Stimulated activated CD8-positive, alpha-beta memory T cell treated with anti-CD3 and anti-CD28 coated beads, Interleukin-12 subunit alpha, Interleukin-12 subunit beta, amount 100 ng/mL, for 24 hours (primary cell): Measurements from ENCODE around the gene ADAMTS17.

Experiments used
- DNase-seq: peaks from one replicate; pipeline ENCODE4 v3.0.0-alpha.2; 2020; ENCODE audit errors: extremely low read depth

The ADAMTS17 gene

GRCh38 chr15:100112061-100112420, 229.7 kb downstream of the ADAMTS17 start:
- DNase-seq = no peak

- DNase-seq = no peak
Observed at GRCh38 chr15:100111125-100112060, 230.4 kb downstream of the ADAMTS17 start.

GRCh38 chr15:100109486-100110035, 232.2 kb downstream of the ADAMTS17 start:
- no peak for DNase-seq

- DNase-seq = no peak
Observed at GRCh38 chr15:100108846-100109245, 232.9 kb downstream of the ADAMTS17 start.

GRCh38 chr15:100108346-100108745, 233.4 kb downstream of the ADAMTS17 start:
- DNase-seq = no peak

- no peak for DNase-seq
Observed at GRCh38 chr15:100107606-100108225, 234.1 kb downstream of the ADAMTS17 start.

- DNase-seq = no peak
Observed at GRCh38 chr15:100107151-100107550, 234.6 kb downstream of the ADAMTS17 start.

- no peak for DNase-seq
Observed at GRCh38 chr15:100106732-100107131, 235.0 kb downstream of the ADAMTS17 start.

GRCh38 chr15:100105101-100105500, 236.7 kb downstream of the ADAMTS17 start:
- no peak for DNase-seq

- no peak for DNase-seq
Observed at GRCh38 chr15:100104245-100104644, 237.5 kb downstream of the ADAMTS17 start.

- DNase-seq = no peak
Observed at GRCh38 chr15:100103828-100104227, 237.9 kb downstream of the ADAMTS17 start.

GRCh38 chr15:100101426-100102089, 240.2 kb downstream of the ADAMTS17 start:
- DNase-seq = no peak

- no peak for DNase-seq
Observed at GRCh38 chr15:100100926-100101325, 240.8 kb downstream of the ADAMTS17 start.

GRCh38 chr15:100099976-100100375, 241.8 kb downstream of the ADAMTS17 start:
- no peak for DNase-seq

GRCh38 chr15:100098705-100099104, 243.1 kb downstream of the ADAMTS17 start:
- DNase-seq = no peak

- DNase-seq = no peak
Observed at GRCh38 chr15:100097342-100098127, 244.2 kb downstream of the ADAMTS17 start.

GRCh38 chr15:100096700-100097099, 245.1 kb downstream of the ADAMTS17 start:
- DNase-seq = no peak

GRCh38 chr15:100096248-100096600, 245.6 kb downstream of the ADAMTS17 start:
- DNase-seq = no peak

- no peak for DNase-seq
Observed at GRCh38 chr15:100095541-100096247, 246.1 kb downstream of the ADAMTS17 start.

GRCh38 chr15:100094127-100094510, 247.7 kb downstream of the ADAMTS17 start:
- no peak for DNase-seq
